Activated CD4-positive, alpha-beta T cell treated with anti-CD3 and anti-CD28 coated beads, Interleukin-2, amount 10 ng/mL, durations not matched to agents 7 days and 5 days (primary cell): ENCODE data around the gene DRAP1. TPM values are rescaled to one million over a fixed set of nuclear protein-coding genes. Genes with fewer than 3 reads are reported as not detected.

Experiments used
- CTCF ChIA-PET: fragments of 350-600 bp; sonication (Branson Sonifier 250); formaldehyde crosslinking; loops from one replicate; lab custom pipeline; 2021; ENCODE audit warnings: antibody characterized with exemption; lab: Charles Lee
- POLR2A ChIA-PET: fragments of 350-600 bp; sonication (Branson Sonifier 250); formaldehyde crosslinking; loops from one replicate; lab custom pipeline; 2021; ENCODE audit warnings: antibody characterized with exemption; lab: Charles Lee
- DNase-seq: peaks from one replicate; pipeline ENCODE4 v3.0.0-alpha.2; 2020
- H3K27ac Mint-ChIP-seq: one replicate; pipeline ENCODE4 v1.8.0; 2021; ENCODE audit warnings: mild to moderate bottlenecking, moderate library complexity, mixed read lengths
- H3K27me3 Mint-ChIP-seq: one replicate; pipeline ENCODE4 v1.8.0; 2021; ENCODE audit warnings: mixed read lengths
- H3K36me3 Mint-ChIP-seq: one replicate; pipeline ENCODE4 v1.8.0; 2021; ENCODE audit warnings: low read depth, mixed read lengths
- H3K4me1 Mint-ChIP-seq: one replicate; pipeline ENCODE4 v1.8.0; 2021; ENCODE audit warnings: mixed read lengths
- H3K4me3 Mint-ChIP-seq: one replicate; pipeline ENCODE4 v1.8.0; 2021; ENCODE audit warnings: mild to moderate bottlenecking, moderate library complexity, mixed read lengths
- H3K9me3 Mint-ChIP-seq: one replicate; pipeline ENCODE4 v1.8.0; 2021; ENCODE audit warnings: mixed read lengths
- total RNA-seq, 2 experiments: library from RNA; stranded (reverse); gene quantifications; one replicate each; pipeline ENCODE4 v1.2.3, GENCODE V29; 2021

The DRAP1 gene
- total RNA-seq, 2 experiments from 2014 or later = 190 to 218 TPM

GRCh38 chr11:65880844-65881421 is 38.3 kb upstream of the DRAP1 start:
- Mint-ChIP-seq H3K9me3 (no peaks in the 10 kb centered on the region), H3K27me3 (no peaks in the 10 kb centered on the region), H3K36me3 (peaks cover 22% of the 10 kb centered on the region), H3K4me1 (peaks cover 53% of the 10 kb centered on the region), H3K4me3 (no peak overlapping the region), H3K27ac (peak overlapping the region; percentile 71)
- no peak for DNase-seq
- CTCF ChIA-PET = interaction anchor here (0.6 to 25.8 kb wide), 5 partner anchors 7 to 173 kb away, joined by 3 to 590 read pairs (median 7); partner anchors contain the start of genes CCDC85B, CFL1, CTSW and EFEMP2
- POLR2A ChIA-PET = no interaction called here

GRCh38 chr11:65882120-65883057 is 36.8 kb upstream of the DRAP1 start:
- DNase-seq = no peak
- no peak overlapping the region for H3K4me3 Mint-ChIP-seq
- H3K36me3 Mint-ChIP-seq = peaks cover 30% of the 10 kb centered on the region
- ChIA-PET POLR2A (no interaction called here), CTCF (interaction anchor here (0.9 to 25.8 kb wide), 5 partner anchors 5 to 103 kb away, joined by 3 to 590 read pairs (median 7); partner anchors contain the start of genes CCDC85B, CFL1, CTSW and EFEMP2)
- H3K27ac Mint-ChIP-seq = peak overlapping the region; percentile 72
- peaks cover 65% of the 10 kb centered on the region for H3K4me1 Mint-ChIP-seq
- H3K27me3 Mint-ChIP-seq = no peaks in the 10 kb centered on the region
- no peaks in the 10 kb centered on the region for H3K9me3 Mint-ChIP-seq

- Mint-ChIP-seq H3K27ac (no peak overlapping the region), H3K36me3 (peaks cover 31% of the 10 kb centered on the region), H3K27me3 (no peaks in the 10 kb centered on the region), H3K9me3 (no peaks in the 10 kb centered on the region), H3K4me3 (no peak overlapping the region), H3K4me1 (peaks cover 67% of the 10 kb centered on the region)
- ChIA-PET CTCF (interaction anchor here (2.3 to 24.2 kb wide), 5 partner anchors 14 to 162 kb away, joined by 9 to 590 read pairs (median 22); partner anchors contain the start of genes C11orf68, CFL1, CTSW and EFEMP2), POLR2A (no interaction called here)
- no peak for DNase-seq
Measured at GRCh38 chr11:65883058-65883761, 36.0 kb upstream of the DRAP1 start.

- CTCF ChIA-PET = interaction anchor here (0.7 to 24.2 kb wide), 43 partner anchors 9 to 464 kb away, joined by 3 to 590 read pairs (median 5); partner anchors contain the start of genes BANF1, C11orf68, CFL1 and CTSW
- DNase-seq = no peak
- H3K4me3 Mint-ChIP-seq = no peak overlapping the region
- peaks cover 32% of the 10 kb centered on the region for H3K36me3 Mint-ChIP-seq
- POLR2A ChIA-PET = interaction anchor here (0.7 kb wide), 1 partner anchor 271 kb away, joined by 3 read pairs; no protein-coding TSS in a partner anchor
- H3K27me3 Mint-ChIP-seq = no peaks in the 10 kb centered on the region
- H3K9me3 Mint-ChIP-seq = no peaks in the 10 kb centered on the region
- H3K4me1 Mint-ChIP-seq = peaks cover 67% of the 10 kb centered on the region
- peak overlapping the region; percentile 86 for H3K27ac Mint-ChIP-seq
Measured at GRCh38 chr11:65883786-65884715, 35.2 kb upstream of the DRAP1 start.

- peaks cover 32% of the 10 kb centered on the region for H3K36me3 Mint-ChIP-seq
- peak; percentile 86 for DNase-seq
- no peaks in the 10 kb centered on the region for H3K27me3 Mint-ChIP-seq
- ChIA-PET POLR2A (interaction anchor here (0.7 kb wide), 1 partner anchor 272 kb away, joined by 3 read pairs; no protein-coding TSS in a partner anchor), CTCF (interaction anchor here (0.7 to 24.2 kb wide), 47 partner anchors 9 to 465 kb away, joined by 3 to 590 read pairs (median 5); partner anchors contain the start of genes BANF1, C11orf68, CFL1 and CTSW)
- no peaks in the 10 kb centered on the region for H3K9me3 Mint-ChIP-seq
- peaks cover 67% of the 10 kb centered on the region for H3K4me1 Mint-ChIP-seq
- H3K4me3 Mint-ChIP-seq = no peak overlapping the region
- peak overlapping the region; percentile 86 for H3K27ac Mint-ChIP-seq
Measured at GRCh38 chr11:65884716-65885092, 34.5 kb upstream of the DRAP1 start.

- no peak for DNase-seq
- Mint-ChIP-seq H3K27ac (no peak overlapping the region), H3K4me1 (peaks cover 67% of the 10 kb centered on the region), H3K9me3 (no peaks in the 10 kb centered on the region), H3K36me3 (peaks cover 32% of the 10 kb centered on the region), H3K27me3 (no peaks in the 10 kb centered on the region), H3K4me3 (no peak overlapping the region)
- CTCF ChIA-PET = interaction anchor here (0.7 to 24.2 kb wide), 39 partner anchors 8 to 465 kb away, joined by 3 to 590 read pairs (median 5); partner anchors contain the start of genes BANF1, C11orf68, CFL1 and CTSW
- POLR2A ChIA-PET = interaction anchor here (0.7 kb wide), 1 partner anchor 272 kb away, joined by 3 read pairs; no protein-coding TSS in a partner anchor
Measured at GRCh38 chr11:65885231-65885630, 34.0 kb upstream of the DRAP1 start.

GRCh38 chr11:65885808-65886536 is 33.3 kb upstream of the DRAP1 start:
- ChIA-PET POLR2A (interaction anchor here (0.7 kb wide), 1 partner anchor 297 kb away, joined by 4 read pairs; no protein-coding TSS in a partner anchor), CTCF (interaction anchor here (0.7 to 24.2 kb wide), 17 partner anchors 8 to 263 kb away, joined by 3 to 590 read pairs (median 9); partner anchors contain the start of genes C11orf68, CFL1, CTSW and EFEMP2)
- H3K36me3 Mint-ChIP-seq = peaks cover 32% of the 10 kb centered on the region
- H3K4me3 Mint-ChIP-seq = peak overlapping the region; percentile 90
- no peak for DNase-seq
- H3K4me1 Mint-ChIP-seq = peaks cover 62% of the 10 kb centered on the region
- H3K27me3 Mint-ChIP-seq = no peaks in the 10 kb centered on the region
- no peak overlapping the region for H3K27ac Mint-ChIP-seq
- no peaks in the 10 kb centered on the region for H3K9me3 Mint-ChIP-seq

- H3K36me3 Mint-ChIP-seq = peaks cover 32% of the 10 kb centered on the region
- H3K27me3 Mint-ChIP-seq = no peaks in the 10 kb centered on the region
- H3K9me3 Mint-ChIP-seq = no peaks in the 10 kb centered on the region
- POLR2A ChIA-PET = no interaction called here
- peak overlapping the region; percentile 93 for H3K27ac Mint-ChIP-seq
- CTCF ChIA-PET = interaction anchor here (0.6 to 24.2 kb wide), 17 partner anchors 17 to 293 kb away, joined by 3 to 590 read pairs (median 9); partner anchors contain the start of genes AP5B1, C11orf68, CFL1 and CTSW
- H3K4me1 Mint-ChIP-seq = peaks cover 59% of the 10 kb centered on the region
- peak overlapping the region; percentile 90 for H3K4me3 Mint-ChIP-seq
- no peak for DNase-seq
Measured at GRCh38 chr11:65886826-65887722, 32.2 kb upstream of the DRAP1 start.

GRCh38 chr11:65887723-65888162 is 31.5 kb upstream of the DRAP1 start:
- ChIA-PET CTCF (interaction anchor here (0.6 to 24.2 kb wide), 41 partner anchors 18 to 425 kb away, joined by 3 to 590 read pairs (median 6); partner anchors contain the start of genes AP5B1, BANF1, C11orf68 and CFL1), POLR2A (interaction anchor here (1.2 to 1.4 kb wide), 2 partner anchors 13 to 28 kb away, joined by 3 to 5 read pairs; partner anchors contain the start of gene FOSL1)
- no peaks in the 10 kb centered on the region for H3K27me3 Mint-ChIP-seq
- peaks cover 37% of the 10 kb centered on the region for H3K36me3 Mint-ChIP-seq
- H3K27ac Mint-ChIP-seq = peak overlapping the region; percentile 93
- no peaks in the 10 kb centered on the region for H3K9me3 Mint-ChIP-seq
- peaks cover 64% of the 10 kb centered on the region for H3K4me1 Mint-ChIP-seq
- DNase-seq = no peak
- H3K4me3 Mint-ChIP-seq = peak overlapping the region; percentile 90
